Fibroblast of pulmonary artery (primary cell): ENCODE data around the gene MAP3K13.

Experiments
- DNase-seq: peaks from one replicate; pipeline ENCODE4 v3.0.0-alpha.2; 2010; ENCODE audit warnings: low read depth
- H3K4me3 ChIP-seq: replicated peaks from 2 replicates; pipeline ENCODE4 v1.5.1; 2011; ENCODE audit warnings: low read depth, mild to moderate bottlenecking, control low read depth, low read length, moderate library complexity
- TF ChIP-seq, protein P1 (sequence below): IDR thresholded peaks from 2 replicates; pipeline ENCODE4 v1.5.1; 2011; ENCODE audit warnings: mild to moderate bottlenecking, control low read depth, low read length, inconsistent platforms; ENCODE audit errors: missing control alignments

The MAP3K13 gene

GRCh38 chr3:185534511-185534910 lies 171.6 kb downstream of the MAP3K13 start:
- peak; percentile 40 for DNase-seq
- H3K4me3 ChIP-seq = no peak overlapping the region
- TF ChIP-seq, protein P1, sequence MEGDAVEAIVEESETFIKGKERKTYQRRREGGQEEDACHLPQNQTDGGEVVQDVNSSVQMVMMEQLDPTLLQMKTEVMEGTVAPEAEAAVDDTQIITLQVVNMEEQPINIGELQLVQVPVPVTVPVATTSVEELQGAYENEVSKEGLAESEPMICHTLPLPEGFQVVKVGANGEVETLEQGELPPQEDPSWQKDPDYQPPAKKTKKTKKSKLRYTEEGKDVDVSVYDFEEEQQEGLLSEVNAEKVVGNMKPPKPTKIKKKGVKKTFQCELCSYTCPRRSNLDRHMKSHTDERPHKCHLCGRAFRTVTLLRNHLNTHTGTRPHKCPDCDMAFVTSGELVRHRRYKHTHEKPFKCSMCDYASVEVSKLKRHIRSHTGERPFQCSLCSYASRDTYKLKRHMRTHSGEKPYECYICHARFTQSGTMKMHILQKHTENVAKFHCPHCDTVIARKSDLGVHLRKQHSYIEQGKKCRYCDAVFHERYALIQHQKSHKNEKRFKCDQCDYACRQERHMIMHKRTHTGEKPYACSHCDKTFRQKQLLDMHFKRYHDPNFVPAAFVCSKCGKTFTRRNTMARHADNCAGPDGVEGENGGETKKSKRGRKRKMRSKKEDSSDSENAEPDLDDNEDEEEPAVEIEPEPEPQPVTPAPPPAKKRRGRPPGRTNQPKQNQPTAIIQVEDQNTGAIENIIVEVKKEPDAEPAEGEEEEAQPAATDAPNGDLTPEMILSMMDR = no peak

GRCh38 chr3:185537369-185537970 lies 174.5 kb downstream of the MAP3K13 start:
- no peak overlapping the region for H3K4me3 ChIP-seq
- TF ChIP-seq, protein P1 = no peak
- DNase-seq = peak; percentile 94
